DMS153 (cell line): Measurements from ENCODE around the gene MBOAT2.
"Not testable (repeated sequence)": the region's sequence is repeated elsewhere in the genome, so short reads cannot be mapped to it uniquely, and the experiment has no call there.

Experiments
- DNase-seq: peaks from one replicate; lab custom pipeline; 2025; lab: John Stamatoyannopoulos, UW

Gene MBOAT2

DNA sequence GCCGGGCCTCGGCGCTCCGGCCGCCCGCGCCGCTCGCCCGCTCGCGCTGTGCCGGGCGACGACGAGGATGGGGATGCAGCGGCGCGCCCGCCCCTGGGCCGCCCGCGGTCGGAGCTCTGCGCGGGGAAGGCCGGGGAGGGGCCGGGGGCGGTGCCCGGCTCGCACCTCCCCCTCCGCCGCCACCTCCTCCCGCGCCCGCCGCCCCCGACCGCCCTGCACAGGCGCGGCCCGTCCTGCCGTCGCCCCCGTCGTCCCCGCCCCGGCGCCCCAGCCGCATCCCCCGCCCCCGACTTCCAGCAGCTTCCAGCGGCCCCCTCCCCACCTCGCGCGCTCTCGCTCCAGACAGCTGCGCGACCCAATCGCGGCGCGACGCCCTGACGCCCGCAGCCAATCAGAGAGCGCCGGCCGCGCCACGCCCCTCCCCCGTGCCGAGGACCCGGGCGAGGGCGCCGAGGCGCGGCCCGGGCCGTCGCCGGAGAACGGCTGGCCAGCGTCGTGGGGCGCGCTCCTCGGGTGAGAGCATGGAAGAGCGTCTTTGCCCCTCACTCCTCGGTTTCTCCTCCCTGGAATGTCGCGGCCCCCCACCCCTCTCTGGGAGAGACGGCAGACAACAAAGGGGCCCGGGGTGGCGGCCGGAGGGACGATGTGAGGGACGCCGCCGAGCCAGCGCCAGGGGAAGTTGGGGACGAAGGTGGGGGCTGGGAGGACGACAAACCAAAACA, at the start of gene MBOAT2:
MBOAT2 (minus strand) TSS at position 69 of the 722 bp plus-strand sequence. CDS start 70 bp downstream, outside the sequence.
- DNase-seq: peak; percentile 86

- no peak for DNase-seq
Observed at GRCh38 chr2:9052821-9053533, 49.5 kb upstream of the MBOAT2 start.

DNA sequence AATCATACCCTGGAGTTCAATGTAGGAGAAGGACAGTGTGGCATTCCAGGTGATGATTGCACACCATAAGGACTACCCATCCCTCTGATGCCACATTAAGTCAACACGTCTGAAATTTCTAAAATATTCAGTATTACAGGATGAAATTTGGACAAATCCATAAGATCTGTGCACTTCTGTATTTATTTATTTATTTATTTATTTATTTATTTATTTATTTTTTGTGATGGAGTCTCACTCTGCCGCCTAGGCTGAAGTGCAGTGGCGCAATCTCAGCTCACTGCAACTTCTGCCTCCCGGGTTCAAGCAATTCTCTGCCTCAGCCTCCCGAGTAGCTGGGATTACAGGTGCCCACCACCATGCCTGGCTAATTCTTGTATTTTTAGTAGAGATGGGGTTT, 48.0 kb upstream of the MBOAT2 start:
- DNase-seq: not testable (repeated sequence)

GRCh38 chr2:9050122-9050809, 46.8 kb upstream of the MBOAT2 start:
- no peak for DNase-seq

GRCh38 chr2:9045595-9045994, 42.1 kb upstream of the MBOAT2 start:
- DNase-seq: no peak

- not testable (repeated sequence) for DNase-seq
Observed at GRCh38 chr2:9043491-9043890, 40.0 kb upstream of the MBOAT2 start.

DNA sequence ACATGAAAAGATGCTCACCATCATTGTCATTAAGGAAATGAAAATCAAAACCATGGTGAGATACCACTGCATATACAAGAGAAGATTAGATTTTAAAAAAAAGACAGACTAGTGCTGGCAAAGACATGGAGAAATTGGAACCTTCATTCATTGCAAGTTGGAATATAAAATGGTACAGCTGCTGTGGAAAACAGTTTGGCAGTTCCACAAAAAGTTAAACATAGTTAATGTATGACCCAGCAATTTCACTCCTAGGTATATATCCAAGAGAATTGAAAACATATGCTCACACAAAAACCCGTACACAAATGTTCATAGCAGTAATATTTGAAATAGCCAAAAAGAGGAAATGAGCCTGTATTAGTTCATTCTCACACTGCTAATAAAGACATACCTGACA, 33.7 kb upstream of the MBOAT2 start:
- no peak for DNase-seq

- DNase-seq: peak; percentile 31
Observed at GRCh38 chr2:9033385-9034168, 30.1 kb upstream of the MBOAT2 start.

GRCh38 chr2:9032536-9033255, 29.2 kb upstream of the MBOAT2 start:
- peak; percentile 17 for DNase-seq

DNA sequence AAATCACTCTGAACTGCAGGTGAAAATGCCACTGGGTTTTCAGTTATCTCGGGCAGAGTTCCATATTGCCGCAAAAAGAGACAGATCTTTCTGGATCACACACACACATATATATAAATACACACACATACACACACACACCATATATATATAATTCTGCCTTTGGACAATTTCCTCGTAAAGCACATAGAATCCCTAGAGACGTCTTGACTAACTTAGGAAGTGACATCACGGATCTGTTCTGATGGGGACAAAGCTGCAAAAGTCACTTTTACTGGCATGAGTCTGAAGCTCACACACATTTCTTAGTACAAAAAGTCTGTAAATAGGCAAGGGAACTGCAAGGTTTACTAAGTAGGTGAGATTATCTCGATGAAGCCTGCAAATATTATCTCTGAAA, 28.6 kb upstream of the MBOAT2 start:
- no peak for DNase-seq

DNA sequence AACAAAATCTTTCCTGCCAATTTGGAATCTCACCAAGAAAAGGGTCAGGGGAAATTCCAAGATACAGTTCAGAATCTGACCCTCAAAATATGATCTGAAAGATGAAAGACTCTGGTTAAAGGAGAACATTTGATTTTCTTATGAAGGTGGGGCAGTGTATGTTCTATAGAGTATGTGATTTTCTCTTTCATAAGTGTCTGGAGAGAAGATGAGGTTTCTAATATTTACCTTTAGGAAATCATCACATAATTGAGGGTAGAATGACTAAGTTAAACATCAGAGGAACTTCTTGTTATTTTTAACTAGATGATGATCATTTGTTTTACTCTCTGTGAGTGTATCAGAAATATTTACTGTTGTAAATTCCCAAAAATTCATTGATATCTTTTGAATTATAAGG, 27.8 kb upstream of the MBOAT2 start:
- DNase-seq: no peak

GRCh38 chr2:9030841-9031240, 27.4 kb upstream of the MBOAT2 start:
- no peak for DNase-seq

DNA sequence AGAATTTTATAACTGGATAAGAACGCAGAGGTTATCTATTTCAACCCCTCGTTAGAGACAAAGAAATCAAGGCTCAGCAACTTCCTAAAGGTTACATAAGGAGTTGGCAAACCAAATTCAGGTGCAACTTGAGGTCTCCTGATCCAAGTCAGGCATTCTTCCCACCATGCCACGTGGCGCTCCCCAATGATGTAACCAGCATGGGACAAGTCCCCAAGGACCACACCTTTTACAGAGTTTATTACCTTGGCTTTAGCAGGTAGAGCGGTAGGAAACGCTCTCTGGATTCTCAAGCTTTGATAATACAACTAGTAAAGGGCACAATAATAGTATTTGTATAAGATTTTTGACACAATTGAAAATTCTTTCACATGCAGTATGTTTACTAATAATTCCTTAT, 26.7 kb upstream of the MBOAT2 start:
- peak; percentile 70 for DNase-seq

DNA sequence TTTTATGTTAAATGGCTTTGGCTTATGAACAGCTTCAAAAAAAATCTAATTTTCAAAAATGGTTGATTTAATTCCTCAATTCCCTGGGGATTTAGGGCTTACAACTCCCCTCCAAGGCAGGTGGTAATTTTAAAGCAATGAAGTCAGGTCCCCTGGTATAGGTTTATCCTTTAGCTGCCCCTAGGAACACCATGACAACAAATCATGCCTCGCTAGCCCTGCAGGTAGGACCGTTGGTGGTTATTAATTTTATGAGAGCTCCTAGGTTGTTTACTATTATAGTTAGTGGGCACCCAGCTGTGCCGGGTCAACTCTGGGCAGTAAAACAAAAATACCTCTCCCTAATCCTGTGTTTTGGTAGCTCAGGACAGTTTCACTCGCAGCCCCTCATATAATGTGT, 26.2 kb upstream of the MBOAT2 start:
- peak; percentile 70 for DNase-seq

DNA sequence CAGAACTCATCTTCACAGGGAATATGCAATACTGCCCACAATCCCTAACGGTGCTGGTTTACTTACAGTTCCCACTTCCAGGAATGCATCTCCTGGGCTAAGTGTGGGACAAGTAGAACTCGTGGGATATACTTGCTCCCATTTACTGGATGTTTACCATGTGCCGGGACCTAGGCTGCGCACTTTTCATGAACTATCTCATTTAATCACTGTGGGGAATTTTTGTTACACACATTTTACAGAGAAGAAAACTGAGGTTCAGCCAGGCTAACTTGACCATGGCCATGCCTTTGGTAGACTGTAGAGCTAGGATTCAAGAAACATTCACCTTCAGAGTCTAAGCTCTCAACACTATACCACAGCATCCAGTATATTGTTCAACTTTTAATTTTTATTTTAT, 24.4 kb upstream of the MBOAT2 start:
- DNase-seq: no peak

DNA sequence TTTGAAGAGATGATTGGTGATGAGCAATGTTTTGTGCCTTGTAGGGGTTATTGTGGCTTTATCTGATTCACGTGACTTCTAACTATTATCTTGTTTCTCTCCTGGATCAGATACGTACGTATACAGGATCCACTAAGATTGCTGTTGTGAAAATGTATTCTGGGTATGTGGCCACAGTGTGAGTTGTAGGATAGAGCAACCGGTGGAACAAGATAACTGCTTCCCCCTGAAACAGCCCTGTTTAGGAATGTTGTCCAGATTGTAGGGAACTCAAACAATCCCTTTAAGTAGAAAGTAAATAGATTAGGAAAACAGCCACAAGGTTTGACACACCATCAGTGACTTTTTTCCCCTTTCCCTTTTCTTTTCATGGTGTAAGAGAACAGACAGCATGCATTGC, 22.3 kb upstream of the MBOAT2 start:
- DNase-seq: no peak

DNA sequence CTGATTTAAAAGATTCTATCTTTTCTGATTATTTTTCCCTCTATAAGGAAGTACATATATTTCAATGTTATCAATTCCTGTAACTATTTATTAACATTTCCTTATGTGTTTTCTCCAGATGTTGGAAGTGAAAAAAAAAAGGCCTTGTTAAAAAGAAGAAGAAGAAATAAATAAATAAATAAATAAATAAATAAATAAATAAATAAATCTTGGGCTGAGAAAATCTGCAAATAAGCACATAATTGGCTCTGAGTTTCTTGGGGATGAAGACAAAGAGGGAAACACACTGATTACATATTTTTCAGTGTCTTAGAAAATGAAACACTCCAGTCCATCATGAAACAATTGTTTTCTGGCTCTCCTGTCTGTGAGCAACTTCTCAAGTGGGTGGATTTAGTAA, 21.1 kb upstream of the MBOAT2 start:
- no peak for DNase-seq

GRCh38 chr2:9021563-9022211, 18.2 kb upstream of the MBOAT2 start:
- DNase-seq: no peak

GRCh38 chr2:9020267-9020666, 16.8 kb upstream of the MBOAT2 start:
- DNase-seq: no peak

GRCh38 chr2:9018534-9018933, 15.1 kb upstream of the MBOAT2 start:
- no peak for DNase-seq

GRCh38 chr2:9018109-9018508, 14.6 kb upstream of the MBOAT2 start:
- no peak for DNase-seq
